Measurements from ENCODE around the gene SLC34A3. TPM values are rescaled to one million over a fixed set of nuclear protein-coding genes. Genes with fewer than 3 reads are reported as not detected.

SLC34A3 gene
- total RNA-seq, 1 experiment from 2014 or later, result 0.26 TPM

- Mint-ChIP-seq H3K9me3 (ENCODE audit: low read depth, unreplicated experiment) (no peaks in the 10 kb centered on the region), H3K27me3 (ENCODE audit: unreplicated experiment) (no peaks in the 10 kb centered on the region), H3K4me1 (ENCODE audit: low read depth, unreplicated experiment) (peaks cover 17% of the 10 kb centered on the region), H3K4me3 (ENCODE audit: low read depth, unreplicated experiment) (peak overlapping the region; percentile 92), H3K27ac (ENCODE audit: unreplicated experiment) (peak overlapping the region; percentile 84), H3K36me3 (ENCODE audit: insufficient read depth, unreplicated experiment) (peaks cover 45% of the 10 kb centered on the region)
- CTCF ChIA-PET, result no interaction called here
- intact Hi-C loops (cut with micrococcal nuclease; ENCODE audit: unreplicated experiment), result no loop called here
- no TSS peak for BruUV-seq (replicated peaks)
- DNase-seq, result no peak
- no peak for TF ChIP-seq CTCF (IDR thresholded peaks at IDR 0.05; ENCODE audit: unreplicated experiment)
These were observed 24.1 kb upstream of the SLC34A3 start for GRCh38 chr9:137206602-137207001.

DNA sequence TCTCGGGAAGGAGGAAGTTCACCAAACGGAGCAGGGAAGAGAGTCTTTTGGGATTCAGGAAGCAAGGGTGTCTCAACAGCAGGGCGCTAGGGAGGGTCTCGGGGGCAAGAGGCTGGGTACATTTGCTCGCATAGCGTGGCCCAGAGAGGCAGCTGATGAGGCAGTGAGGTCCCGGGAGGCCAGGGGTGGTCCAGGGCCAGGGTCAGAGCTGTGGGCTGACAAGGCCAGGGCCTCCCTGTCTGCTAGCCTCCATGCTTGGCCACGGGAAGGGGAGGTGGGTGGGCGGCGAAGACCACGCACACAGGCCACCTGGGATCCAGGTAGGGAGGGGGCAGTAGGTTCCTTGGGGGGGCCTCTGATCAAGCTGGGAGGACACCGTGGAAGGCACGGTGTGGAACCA lies 19.2 kb upstream of the SLC34A3 start:
- Mint-ChIP-seq H3K27ac (ENCODE audit: unreplicated experiment) (no peak overlapping the region), H3K36me3 (ENCODE audit: insufficient read depth, unreplicated experiment) (peaks cover 30% of the 10 kb centered on the region), H3K27me3 (ENCODE audit: unreplicated experiment) (no peaks in the 10 kb centered on the region), H3K4me3 (ENCODE audit: low read depth, unreplicated experiment) (no peak overlapping the region), H3K9me3 (ENCODE audit: low read depth, unreplicated experiment) (no peaks in the 10 kb centered on the region), H3K4me1 (ENCODE audit: low read depth, unreplicated experiment) (peaks cover 12% of the 10 kb centered on the region)
- CTCF ChIA-PET, result no interaction called here
- no peak for DNase-seq
- BruUV-seq (replicated peaks), result no TSS peak
- TF ChIP-seq CTCF (IDR thresholded peaks at IDR 0.05; ENCODE audit: unreplicated experiment), result no peak
- intact Hi-C loops (cut with micrococcal nuclease; ENCODE audit: unreplicated experiment), result no loop called here

DNA sequence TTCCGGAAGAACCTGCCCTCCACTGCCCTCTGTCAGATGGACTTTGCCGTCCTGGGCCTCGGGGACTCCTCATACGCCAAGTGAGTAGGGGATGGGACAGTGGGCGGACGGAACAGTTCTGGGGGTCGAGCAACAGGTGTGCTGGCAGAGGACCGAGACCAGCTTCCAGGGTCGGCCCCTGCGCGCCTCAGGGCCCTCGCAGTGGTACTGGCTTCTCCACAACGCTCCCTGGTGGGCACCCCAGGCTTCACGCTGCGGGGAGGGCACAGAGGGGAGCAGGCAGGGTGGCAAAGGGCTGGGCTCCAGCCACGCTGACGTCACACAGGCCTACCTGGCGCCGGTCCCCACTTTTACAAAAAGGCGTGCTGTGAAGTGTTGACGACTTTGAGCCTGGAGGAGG lies 18.2 kb upstream of the SLC34A3 start:
- CTCF ChIA-PET, result no interaction called here
- no peak overlapping the region for H3K4me3 Mint-ChIP-seq (ENCODE audit: low read depth, unreplicated experiment)
- H3K27me3 Mint-ChIP-seq (ENCODE audit: unreplicated experiment), result no peaks in the 10 kb centered on the region
- no peak overlapping the region for H3K27ac Mint-ChIP-seq (ENCODE audit: unreplicated experiment)
- DNase-seq, result no peak
- intact Hi-C loops (cut with micrococcal nuclease; ENCODE audit: unreplicated experiment), result no loop called here
- TF ChIP-seq CTCF (IDR thresholded peaks at IDR 0.05; ENCODE audit: unreplicated experiment), result no peak
- peaks cover 2% of the 10 kb centered on the region for H3K4me1 Mint-ChIP-seq (ENCODE audit: low read depth, unreplicated experiment)
- no TSS peak for BruUV-seq (replicated peaks)
- peaks cover 29% of the 10 kb centered on the region for H3K36me3 Mint-ChIP-seq (ENCODE audit: insufficient read depth, unreplicated experiment)
- no peaks in the 10 kb centered on the region for H3K9me3 Mint-ChIP-seq (ENCODE audit: low read depth, unreplicated experiment)

DNA sequence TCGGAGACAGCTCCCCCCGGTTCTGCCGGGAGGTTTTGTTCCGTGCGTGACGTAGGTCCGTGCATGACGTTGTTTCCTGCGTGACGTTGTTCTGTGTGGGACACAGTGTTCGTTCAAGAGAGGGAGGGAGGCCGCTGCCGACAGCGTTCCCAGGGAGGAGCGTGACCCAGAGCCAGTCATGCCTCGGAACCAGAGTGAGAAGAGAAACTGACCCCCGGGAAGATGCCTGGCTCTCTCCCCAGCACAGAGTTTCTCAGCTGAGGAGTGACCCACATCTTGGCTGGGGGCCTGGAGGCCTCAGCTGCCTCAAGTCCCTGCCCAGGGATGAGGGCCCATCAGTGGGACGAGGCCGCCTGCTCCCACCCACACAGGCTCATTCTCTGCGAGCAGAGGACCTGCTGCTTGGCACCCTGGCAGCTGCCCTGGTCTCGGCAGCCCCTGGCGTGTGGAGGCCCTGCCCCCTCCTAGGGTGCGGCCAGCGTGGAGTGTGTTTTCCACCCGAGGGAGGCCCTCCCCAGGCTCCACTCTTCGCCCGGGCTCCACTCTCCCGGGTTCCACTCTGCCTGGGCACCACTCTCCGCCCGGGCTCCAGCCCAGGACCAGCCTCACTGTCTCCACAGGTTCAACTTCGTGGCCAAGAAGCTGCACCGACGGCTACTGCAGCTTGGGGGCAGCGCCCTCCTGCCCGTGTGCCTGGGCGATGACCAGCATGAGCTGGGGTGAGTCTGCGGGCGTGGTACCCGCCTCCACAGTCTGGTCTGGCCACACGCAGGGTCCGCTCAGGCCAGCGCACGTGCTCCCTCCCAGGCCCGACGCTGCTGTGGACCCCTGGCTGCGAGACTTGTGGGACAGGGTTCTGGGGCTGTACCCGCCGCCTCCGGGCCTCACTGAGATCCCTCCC lies 17.3 kb upstream of the SLC34A3 start:
- no peak for TF ChIP-seq CTCF (IDR thresholded peaks at IDR 0.05; ENCODE audit: unreplicated experiment)
- CTCF ChIA-PET, result no interaction called here

More for the DNA sequence above, 17.3 kb upstream of the SLC34A3 start:
- Mint-ChIP-seq H3K4me3 (ENCODE audit: low read depth, unreplicated experiment) (no peak overlapping the region), H3K27me3 (ENCODE audit: unreplicated experiment) (no peaks in the 10 kb centered on the region), H3K9me3 (ENCODE audit: low read depth, unreplicated experiment) (no peaks in the 10 kb centered on the region), H3K27ac (ENCODE audit: unreplicated experiment) (no peak overlapping the region), H3K36me3 (ENCODE audit: insufficient read depth, unreplicated experiment) (peaks cover 31% of the 10 kb centered on the region), H3K4me1 (ENCODE audit: low read depth, unreplicated experiment) (no peaks in the 10 kb centered on the region)
- intact Hi-C loops (cut with micrococcal nuclease; ENCODE audit: unreplicated experiment), result no loop called here
- no TSS peak for BruUV-seq (replicated peaks)
- no peak for DNase-seq
